H1 (cell line): ENCODE results near the gene ADPRHL1. TPM values are rescaled to one million over a fixed set of nuclear protein-coding genes. Genes with fewer than 3 reads are reported as not detected.

Source experiments
- EGR1 ChIP-seq: IDR thresholded peaks from 2 replicates; pipeline ENCODE4 v1.6.1; 2011; ENCODE audit warnings: low read depth, low read length, borderline replicate concordance
- POLR2AphosphoS5 ChIP-seq: IDR thresholded peaks from 2 replicates; pipeline ENCODE4 v1.6.1; 2011; ENCODE audit warnings: low read depth, low read length
- SIX5 ChIP-seq: IDR thresholded peaks from 2 replicates; pipeline ENCODE4 v1.6.1; 2011; ENCODE audit warnings: mild to moderate bottlenecking, low read depth, low read length
- TAF7 ChIP-seq: optimal IDR thresholded peaks from 2 replicates; pipeline ENCODE3; 2011; ENCODE audit warnings: low read depth, mild to moderate bottlenecking, inconsistent platforms, low read length, moderate library complexity, borderline replicate concordance
- USF2 ChIP-seq: IDR thresholded peaks from 2 replicates; pipeline ENCODE4 v1.6.1; 2011; ENCODE audit warnings: low read length, improper control_type of control experiment
- polyA plus RNA-seq, 7 experiments: library from polyadenylated mRNA; depleted of rRNA in 3 of 7; stranded (reverse) in 5 of 7; unstranded in 2 of 7; fragments of >200 nt in 5 of 7; fragments of 200-250 nt in 2 of 7; gene quantifications; 1 replicate in 5 of 7; 2 replicates in 1 of 7; 4 replicates in 1 of 7; pipeline versions ENCODE4 v1.2.1 to v1.2.3, GENCODE V29; 2011 to 2013; ENCODE audit warnings: missing spikeins in 2 of 7, mixed read lengths in 2 of 7
- total RNA-seq: library from RNA; stranded (reverse); fragmentation: NEBNext Ultra II Directional; extraction: Animal tissue kit (Norgen Biotek cat#: 25700); gene quantifications from 2 replicates; pipeline ENCODE4 v1.2.1, GENCODE V29; 2021

The ADPRHL1 gene
- total and polyA plus RNA-seq, 2 of the 8 experiments (the other 6 are each of a cell fraction or from before 2014, with no cell fraction given) = 0.74 to 1.7 TPM

- no peak for TF ChIP-seq USF2
- TF ChIP-seq EGR1 = no peak
- no peak for TF ChIP-seq SIX5
- no peak for TF ChIP-seq POLR2AphosphoS5
- TF ChIP-seq TAF7 = no peak
These were observed 33.1 kb downstream of the ADPRHL1 start (continued) for GRCh38 chr13:113420232-113420631.
